Ishikawa (cell line): ENCODE data around the gene BFSP1.

Source experiments
- TAF1 ChIP-seq: IDR thresholded peaks from 2 replicates; pipeline ENCODE4 v1.6.1; 2012; ENCODE audit warnings: low read depth, mild to moderate bottlenecking
- TCF12 ChIP-seq: IDR thresholded peaks from 2 replicates; pipeline ENCODE4 v1.6.1; 2012; ENCODE audit warnings: low read depth
- YY1 ChIP-seq: IDR thresholded peaks from 2 replicates; pipeline ENCODE4 v1.6.1; 2012; ENCODE audit warnings: low read depth
- TF ChIP-seq, protein P1 (sequence below): IDR thresholded peaks from 2 replicates; pipeline ENCODE4 v1.6.1; 2012

DNA sequence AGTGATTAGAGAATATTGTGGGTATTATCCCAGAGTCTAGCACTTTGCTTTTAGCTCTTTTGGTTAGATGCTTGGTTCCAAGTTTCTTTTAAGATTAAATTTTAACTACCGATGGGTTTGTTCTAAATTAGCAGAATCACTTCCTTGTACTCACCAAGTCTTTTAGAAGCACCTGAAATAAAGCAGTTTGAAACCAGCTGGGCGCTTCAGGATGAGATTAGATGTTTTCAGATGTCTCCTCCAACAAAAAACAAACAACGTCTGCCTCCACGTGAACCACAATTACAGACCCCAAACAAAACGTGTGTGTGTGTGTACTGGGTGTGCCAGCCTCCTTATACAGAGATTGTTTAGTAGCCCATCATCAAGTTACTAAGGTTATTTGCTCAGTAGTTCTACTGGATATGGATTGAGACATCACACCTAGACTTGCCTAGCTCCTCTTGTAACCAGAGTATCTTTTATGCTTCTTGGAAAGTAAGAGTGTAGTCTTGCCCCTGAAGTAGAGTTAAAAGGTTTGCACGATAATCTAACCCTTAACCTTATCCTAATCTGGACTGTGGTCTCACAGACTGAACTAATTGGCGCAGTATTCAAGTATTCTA lies 41.0 kb upstream of the BFSP1 start:
- TF ChIP-seq YY1 (no peak), TAF1 (no peak), TCF12 (no peak)
- TF ChIP-seq, protein P1, sequence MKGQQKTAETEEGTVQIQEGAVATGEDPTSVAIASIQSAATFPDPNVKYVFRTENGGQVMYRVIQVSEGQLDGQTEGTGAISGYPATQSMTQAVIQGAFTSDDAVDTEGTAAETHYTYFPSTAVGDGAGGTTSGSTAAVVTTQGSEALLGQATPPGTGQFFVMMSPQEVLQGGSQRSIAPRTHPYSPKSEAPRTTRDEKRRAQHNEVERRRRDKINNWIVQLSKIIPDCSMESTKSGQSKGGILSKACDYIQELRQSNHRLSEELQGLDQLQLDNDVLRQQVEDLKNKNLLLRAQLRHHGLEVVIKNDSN = no peak
